ENCODE results near the gene TGFBR2. TPM values are rescaled to one million over a fixed set of nuclear protein-coding genes. Genes with fewer than 3 reads are reported as not detected.

TGFBR2 gene
- total RNA-seq, 1 donor from 2014 or later, result 144 TPM

DNA sequence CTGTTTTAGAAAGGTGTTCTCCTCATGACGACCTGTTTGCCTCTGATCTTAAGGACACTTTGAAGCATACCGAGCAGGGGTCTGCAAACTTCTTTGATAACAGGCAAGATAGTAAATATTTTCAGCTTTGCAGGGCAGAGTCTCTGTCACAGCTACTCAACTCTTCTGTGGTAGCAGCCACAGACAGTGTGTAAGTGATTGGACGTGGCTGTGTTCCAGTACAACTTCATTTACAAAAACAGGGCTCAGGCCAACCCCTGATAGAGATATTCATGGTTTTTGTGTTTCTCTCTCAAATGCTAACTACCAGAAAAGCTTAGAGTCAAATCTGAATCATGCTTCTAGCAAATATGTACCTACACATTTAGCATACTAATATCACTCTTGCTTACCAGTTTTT is 51.5 kb downstream of the TGFBR2 start:
- TF ChIP-seq, protein P1, sequence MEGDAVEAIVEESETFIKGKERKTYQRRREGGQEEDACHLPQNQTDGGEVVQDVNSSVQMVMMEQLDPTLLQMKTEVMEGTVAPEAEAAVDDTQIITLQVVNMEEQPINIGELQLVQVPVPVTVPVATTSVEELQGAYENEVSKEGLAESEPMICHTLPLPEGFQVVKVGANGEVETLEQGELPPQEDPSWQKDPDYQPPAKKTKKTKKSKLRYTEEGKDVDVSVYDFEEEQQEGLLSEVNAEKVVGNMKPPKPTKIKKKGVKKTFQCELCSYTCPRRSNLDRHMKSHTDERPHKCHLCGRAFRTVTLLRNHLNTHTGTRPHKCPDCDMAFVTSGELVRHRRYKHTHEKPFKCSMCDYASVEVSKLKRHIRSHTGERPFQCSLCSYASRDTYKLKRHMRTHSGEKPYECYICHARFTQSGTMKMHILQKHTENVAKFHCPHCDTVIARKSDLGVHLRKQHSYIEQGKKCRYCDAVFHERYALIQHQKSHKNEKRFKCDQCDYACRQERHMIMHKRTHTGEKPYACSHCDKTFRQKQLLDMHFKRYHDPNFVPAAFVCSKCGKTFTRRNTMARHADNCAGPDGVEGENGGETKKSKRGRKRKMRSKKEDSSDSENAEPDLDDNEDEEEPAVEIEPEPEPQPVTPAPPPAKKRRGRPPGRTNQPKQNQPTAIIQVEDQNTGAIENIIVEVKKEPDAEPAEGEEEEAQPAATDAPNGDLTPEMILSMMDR (IDR thresholded peaks at IDR 0.05; ENCODE audit: borderline replicate concordance), result no peak
- intact Hi-C loops (cut with micrococcal nuclease), result no loop called here
- Histone ChIP-seq H3K36me3 (peaks cover 61% of the 10 kb centered on the region), H3K27me3 (ENCODE audit: low read depth) (no peaks in the 10 kb centered on the region), H3K27ac (replicated peaks) (peak overlapping the region; percentile 81), H3K4me1 (peaks cover 98% of the 10 kb centered on the region), H3K9me3 (replicated peaks) (no peaks in the 10 kb centered on the region), H3K4me3 (no peak overlapping the region)
- no peak for DNase-seq

DNA sequence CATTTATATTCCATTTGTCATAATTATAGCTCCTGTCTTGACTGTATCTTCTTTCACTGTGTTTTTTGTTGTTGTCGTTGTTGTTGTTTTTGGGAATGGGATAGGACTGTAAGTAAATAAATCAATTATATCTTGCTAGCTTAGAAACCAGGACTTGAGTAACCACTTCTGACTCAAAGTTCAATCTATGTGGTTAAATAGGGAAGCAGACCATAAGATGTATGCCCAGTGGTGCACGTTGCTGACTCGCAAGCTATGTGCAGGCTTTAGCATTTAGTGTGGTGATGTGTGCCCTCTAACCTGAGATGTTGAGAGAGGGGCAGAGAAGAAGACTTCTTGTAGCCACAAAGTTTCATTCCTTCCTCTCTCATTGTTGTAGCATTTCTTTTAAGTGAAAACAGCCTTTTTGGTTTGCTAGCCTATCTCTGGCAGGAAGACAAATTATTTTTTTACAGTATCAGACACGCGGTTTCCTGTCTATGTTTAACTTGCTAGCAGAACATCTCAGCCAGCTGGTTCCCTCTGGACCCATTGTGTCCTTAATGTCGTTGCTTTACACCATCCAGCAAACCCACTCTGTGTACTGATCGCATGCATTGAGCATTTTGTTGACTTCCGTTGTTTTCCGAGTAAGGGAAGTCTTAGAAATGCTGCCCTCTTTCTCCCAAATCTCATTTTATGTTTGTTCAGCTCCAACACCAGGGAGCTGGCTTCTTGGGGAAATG is 52.1 kb downstream of the TGFBR2 start:
- H3K9me3 ChIP-seq (replicated peaks), result no peaks in the 10 kb centered on the region
- H3K4me1 ChIP-seq, result peaks cover 100% of the 10 kb centered on the region
- no peaks in the 10 kb centered on the region for H3K27me3 ChIP-seq (ENCODE audit: low read depth)
- TF ChIP-seq, protein P1 (IDR thresholded peaks at IDR 0.05; ENCODE audit: borderline replicate concordance), result no peak
- H3K4me3 ChIP-seq, result peak overlapping the region; percentile 23
- intact Hi-C loops (cut with micrococcal nuclease), result no loop called here
- no peak for DNase-seq
- H3K27ac ChIP-seq (replicated peaks), result peak overlapping the region; percentile 81
- peaks cover 55% of the 10 kb centered on the region for H3K36me3 ChIP-seq

GRCh38 chr3:30659270-30660130 is 53.1 kb downstream of the TGFBR2 start:
- Histone ChIP-seq H3K9me3 (replicated peaks) (no peaks in the 10 kb centered on the region), H3K36me3 (peaks cover 45% of the 10 kb centered on the region), H3K4me1 (peaks cover 100% of the 10 kb centered on the region), H3K27me3 (ENCODE audit: low read depth) (no peaks in the 10 kb centered on the region), H3K4me3 (peak overlapping the region; percentile 23), H3K27ac (replicated peaks) (peak overlapping the region; percentile 81)
- intact Hi-C loops (cut with micrococcal nuclease), result no loop called here
- DNase-seq, result no peak
- TF ChIP-seq, protein P1 (IDR thresholded peaks at IDR 0.05; ENCODE audit: borderline replicate concordance), result no peak

- no peaks in the 10 kb centered on the region for H3K27me3 ChIP-seq (ENCODE audit: low read depth)
- peak overlapping the region; percentile 81 for H3K27ac ChIP-seq (replicated peaks)
- H3K36me3 ChIP-seq, result peaks cover 39% of the 10 kb centered on the region
- intact Hi-C loops (cut with micrococcal nuclease), result no loop called here
- H3K4me1 ChIP-seq, result peaks cover 100% of the 10 kb centered on the region
- TF ChIP-seq, protein P1 (IDR thresholded peaks at IDR 0.05; ENCODE audit: borderline replicate concordance), result no peak
- H3K9me3 ChIP-seq (replicated peaks), result no peaks in the 10 kb centered on the region
- DNase-seq, result no peak
- H3K4me3 ChIP-seq, result no peak overlapping the region
Observed at GRCh38 chr3:30660136-30660535, 53.7 kb downstream of the TGFBR2 start.

DNA sequence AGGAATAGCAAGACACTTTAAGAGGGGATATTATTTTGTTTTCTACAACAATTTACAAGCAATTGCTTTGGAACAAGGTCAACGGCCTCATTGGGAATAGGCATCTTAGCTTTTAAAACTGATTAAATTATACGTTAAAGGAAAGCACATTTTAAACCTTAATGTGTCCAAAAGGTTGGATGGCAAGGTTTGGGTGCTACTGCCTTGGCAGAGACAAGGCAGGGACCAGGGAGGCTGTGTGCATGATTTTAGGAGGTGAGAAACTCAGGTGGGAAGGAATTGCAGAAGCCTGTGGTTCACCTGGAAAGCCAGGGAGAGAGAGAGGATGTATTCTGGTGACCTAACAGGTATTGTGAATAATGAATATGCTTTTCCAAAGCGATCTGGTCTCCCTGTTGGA is 54.3 kb downstream of the TGFBR2 start:
- Histone ChIP-seq H3K27me3 (ENCODE audit: low read depth) (no peaks in the 10 kb centered on the region), H3K27ac (replicated peaks) (peak overlapping the region; percentile 81), H3K4me3 (no peak overlapping the region), H3K36me3 (peaks cover 34% of the 10 kb centered on the region), H3K9me3 (replicated peaks) (no peaks in the 10 kb centered on the region), H3K4me1 (peaks cover 100% of the 10 kb centered on the region)
- intact Hi-C loops (cut with micrococcal nuclease), result no loop called here
- no peak for DNase-seq
- TF ChIP-seq, protein P1 (IDR thresholded peaks at IDR 0.05; ENCODE audit: borderline replicate concordance), result no peak

All from left ventricle myocardium inferior (tissue), 1 donor.